Heart right ventricle (tissue), 16 donors: ENCODE data around the gene CDADC1. TPM values are rescaled to one million over a fixed set of nuclear protein-coding genes. Genes with fewer than 3 reads are reported as not detected.

Experiments used
- ATAC-seq, 8 donors: fragments of 200-7000 bp; cut with Tn5 transposase; one replicate each; pipeline ENCODE4 v1.9.1; 2020; ENCODE audit warnings: mild to moderate bottlenecking in 8 of 8, moderate library complexity in 8 of 8, moderate number of reproducible peaks in 1 of 8
- DNase-seq, 2 donors: peaks; one replicate each; pipeline ENCODE4 v3.0.0-alpha.2; 2020
- H3K27ac ChIP-seq, 10 donors: fragments of 200-600 bp; sonication (generic) in 2 of 10; one replicate each; pipeline versions ENCODE4 v1.5.0 to v1.8.0; 2020 to 2022; ENCODE audit warnings: mild to moderate bottlenecking in 3 of 10
- H3K27me3 ChIP-seq, 7 donors: fragments of 200-600 bp; one replicate each; pipeline ENCODE4 v1.8.0; 2021 to 2022; ENCODE audit warnings: mild to moderate bottlenecking in 2 of 7
- H3K36me3 ChIP-seq, 9 donors: fragments of 200-600 bp; sonication (generic) in 1 of 9; one replicate each; pipeline versions ENCODE4 v1.5.0 to v1.8.0; 2020 to 2022; ENCODE audit warnings: mild to moderate bottlenecking in 2 of 9
- H3K4me1 ChIP-seq, 9 donors: fragments of 200-600 bp; sonication (generic) in 1 of 9; one replicate each; pipeline versions ENCODE4 v1.5.0 to v1.8.0; 2020 to 2022; ENCODE audit warnings: mild to moderate bottlenecking in 4 of 9
- H3K4me3 ChIP-seq, 10 donors: fragments of 200-600 bp; sonication (generic) in 2 of 10; one replicate each; pipeline versions ENCODE4 v1.5.0 to v1.8.0; 2020 to 2022; ENCODE audit warnings: mild to moderate bottlenecking in 7 of 10, moderate library complexity in 2 of 10
- H3K9me3 ChIP-seq, 11 donors: fragments of 200-600 bp in 10 of 11; sonication (generic) in 2 of 11; one replicate each; pipeline versions ENCODE4 v1.5.0 to v1.8.0; 2013 to 2022; ENCODE audit warnings: mild to moderate bottlenecking in 2 of 11, control low read depth in 1 of 11, moderate library complexity in 1 of 11
- WGBS, 2 donors: extraction: QIAGEN DNeasy Blood & Tissue Kit; methylation state at CpG; one replicate each; pipeline ENCODE4 v1.1.7; 2013; ENCODE audit warnings: inconsistent platforms in 1 of 2; 5-methylcytosine and 5-hydroxymethylcytosine counted together
- intact Hi-C, 10 donors: fragments of 100-400 bp; cut with DNase I; formaldehyde crosslinking; loops; one replicate each; pipeline versions ENCODE4 v1.11.1 to v1.14.2; 2022
- polyA plus RNA-seq, 2 donors: library from polyadenylated mRNA; stranded (reverse); fragments of 200-250 nt; gene quantifications; one replicate each; pipeline ENCODE4 v1.2.3, GENCODE V29; 2013
- total RNA-seq, 10 donors: library from RNA; stranded (reverse); fragmentation: NEBNext Ultra II Directional in 3 of 10; extraction: Animal tissue kit (Norgen Biotek cat#: 25700) in 3 of 10; gene quantifications; one replicate each; pipeline versions ENCODE4 v1.2.1 to v1.2.4, GENCODE V29; 2021 to 2023
- TF ChIP-seq, protein P1 (sequence below), 9 donors: fragments of 200-600 bp; sonication (generic) in 2 of 9; IDR thresholded peaks; one replicate each; pipeline versions ENCODE4 v1.5.0 to v1.8.0; 2021 to 2022; ENCODE audit warnings: antibody characterized with exemption in 9 of 9, mild to moderate bottlenecking in 5 of 9, moderate library complexity in 1 of 9
- donor health status: Arrhythmogenic right ventricular cardiomyopathy.
- donor health status: ischemic (EF 13 %, LVEDD 7.1; RV severe dilation, severe dysfunction).
- donor health status: healthy with polysubstance abuse.
- donor health status: DM: no; HTN: yes; CAD: no.
- donor health status: DM: no; HTN: no; CAD: no.
- donor health status: ischemic (EF 25% LVEDD 6.9; RV normal size, moderate dysfunction).
- donor health status: ischemic (EF 25% LVEDD 5.7; RV mildly dilated, moderate dysfunction).
- donor health status: healthy.
- donor health status: DM: yes; HTN: yes; CAD: no.
- donor health status: Ischemic cardiomyopathy.
- donor health status: ischemic (EF 35%, LVEDD 5.7; RV mildly dilated, moderate dysfunction).
- donor health status: nonischemic (EF 11% LVEDD 7.7; RV severe dilation, severe dysfunction).
- donor health status: DM: yes; HTN: yes; CAD: no.
- donor health status: PGD.
- donor health status: ischemic (EF 29% LVEDD 5.4; RV normal size, mild dysfunction).
- donor health status: nonischemic (EF 23%, LVEDD 6.1; RV moderate dilation, normal function).

The CDADC1 gene
- total and polyA plus RNA-seq, 12 donors: 4.9 to 12.7 (median 8.9) TPM

GRCh38 chr13:49297338-49297737, 49.6 kb downstream of the CDADC1 start:
- intact Hi-C loops: no loop called here
- H3K27me3 ChIP-seq: no peaks in the 10 kb centered on the region
- TF ChIP-seq, protein P1, sequence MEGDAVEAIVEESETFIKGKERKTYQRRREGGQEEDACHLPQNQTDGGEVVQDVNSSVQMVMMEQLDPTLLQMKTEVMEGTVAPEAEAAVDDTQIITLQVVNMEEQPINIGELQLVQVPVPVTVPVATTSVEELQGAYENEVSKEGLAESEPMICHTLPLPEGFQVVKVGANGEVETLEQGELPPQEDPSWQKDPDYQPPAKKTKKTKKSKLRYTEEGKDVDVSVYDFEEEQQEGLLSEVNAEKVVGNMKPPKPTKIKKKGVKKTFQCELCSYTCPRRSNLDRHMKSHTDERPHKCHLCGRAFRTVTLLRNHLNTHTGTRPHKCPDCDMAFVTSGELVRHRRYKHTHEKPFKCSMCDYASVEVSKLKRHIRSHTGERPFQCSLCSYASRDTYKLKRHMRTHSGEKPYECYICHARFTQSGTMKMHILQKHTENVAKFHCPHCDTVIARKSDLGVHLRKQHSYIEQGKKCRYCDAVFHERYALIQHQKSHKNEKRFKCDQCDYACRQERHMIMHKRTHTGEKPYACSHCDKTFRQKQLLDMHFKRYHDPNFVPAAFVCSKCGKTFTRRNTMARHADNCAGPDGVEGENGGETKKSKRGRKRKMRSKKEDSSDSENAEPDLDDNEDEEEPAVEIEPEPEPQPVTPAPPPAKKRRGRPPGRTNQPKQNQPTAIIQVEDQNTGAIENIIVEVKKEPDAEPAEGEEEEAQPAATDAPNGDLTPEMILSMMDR (IDR thresholded peaks at IDR 0.05): no peak
- WGBS, 2 donors: 88 to 91% methylated on average over 4 of the region's 4 CpGs
- peaks cover 0 to 17% (median 0%) of the 10 kb centered on the region in 9 donors for H3K36me3 ChIP-seq
- ATAC-seq (no peak), DNase-seq (no peak)
- H3K4me1 ChIP-seq: peaks cover 0 to 33% (median 6%) of the 10 kb centered on the region in 9 donors
- H3K27ac ChIP-seq: peak overlapping the region in 1 of 10 donors; percentile 7
- H3K4me3 ChIP-seq: no peak overlapping the region
- H3K9me3 ChIP-seq: no peaks in the 10 kb centered on the region

DNA sequence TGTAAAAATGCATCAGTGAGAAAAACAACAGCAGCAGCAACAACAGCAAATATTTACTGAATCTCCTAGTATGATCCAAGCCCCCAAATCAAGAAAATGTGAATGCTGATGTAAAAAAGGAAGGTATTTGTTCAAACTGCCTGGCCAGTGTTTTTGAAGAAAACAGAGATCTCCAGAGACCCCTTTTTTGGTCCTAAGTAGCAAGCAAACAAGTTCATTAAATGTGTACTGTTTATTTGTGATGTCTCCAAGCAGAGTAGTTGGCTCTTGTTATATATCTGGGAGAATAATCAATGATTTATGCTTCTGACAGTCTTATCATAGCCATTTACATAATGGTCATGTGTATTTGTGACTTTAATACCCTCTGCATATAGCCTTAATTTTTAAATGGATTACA, 50.7 kb downstream of the CDADC1 start:
- ATAC-seq: no peak
- Histone ChIP-seq H3K27me3 (no peaks in the 10 kb centered on the region), H3K9me3 (no peaks in the 10 kb centered on the region), H3K4me3 (no peak overlapping the region), H3K36me3 (peaks cover 0 to 6% (median 0%) of the 10 kb centered on the region in 9 donors), H3K4me1 (peaks cover 0 to 28% (median 3%) of the 10 kb centered on the region in 9 donors), H3K27ac (no peak overlapping the region)
- intact Hi-C loops: no loop called here
- DNase-seq: no peak
- TF ChIP-seq, protein P1 (IDR thresholded peaks at IDR 0.05): no peak

- H3K36me3 ChIP-seq: peaks cover 0 to 5% (median 0%) of the 10 kb centered on the region in 9 donors
- WGBS, 2 donors: 86 to 89% methylated on average over 7 of the region's 7 CpGs
- H3K4me3 ChIP-seq: no peak overlapping the region
- intact Hi-C loops: no loop called here
- no peaks in the 10 kb centered on the region for H3K9me3 ChIP-seq
- ATAC-seq: no peak
- TF ChIP-seq, protein P1 (IDR thresholded peaks at IDR 0.05): no peak
- no peak for DNase-seq
- H3K27ac ChIP-seq: no peak overlapping the region
- no peaks in the 10 kb centered on the region for H3K27me3 ChIP-seq
- H3K4me1 ChIP-seq: peaks cover 4 to 35% (median 9%) of the 10 kb centered on the region in 9 donors
Observed at GRCh38 chr13:49298903-49299605, 51.3 kb downstream of the CDADC1 start.

DNA sequence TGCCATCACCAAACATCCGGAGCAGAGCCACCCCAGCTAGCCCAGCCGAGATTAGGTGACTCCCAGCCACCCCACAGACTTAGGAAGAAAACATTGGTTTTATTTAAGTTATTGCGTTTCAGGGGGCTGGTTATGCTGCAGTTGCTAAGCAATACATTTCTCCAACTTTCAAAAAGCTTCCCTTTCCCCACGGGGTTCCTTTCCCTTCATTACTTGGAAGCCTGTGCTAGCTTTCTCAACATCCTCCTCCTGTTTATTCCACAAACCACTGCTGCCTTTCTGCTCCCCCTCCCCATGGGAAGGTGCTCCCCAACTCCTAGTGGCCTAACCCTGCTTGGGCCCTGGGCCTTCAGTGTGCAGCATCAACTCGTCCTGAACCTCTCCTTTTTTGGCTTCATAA, 52.6 kb downstream of the CDADC1 start:
- ATAC-seq (no peak), DNase-seq (no peak)
- WGBS, 2 donors: 63 to 69% methylated on average over 5 of the region's 5 CpGs
- intact Hi-C loops: loop anchor here in 9 of 10 donors (2.0 to 10.0 kb wide), 10 partner anchors 105 to 309 kb away; partner anchors contain the start of genes CAB39L (in 1 of the 9) and SETDB2 (in 1 of the 9)
- Histone ChIP-seq H3K27me3 (no peaks in the 10 kb centered on the region), H3K4me3 (no peak overlapping the region), H3K4me1 (peaks cover 6 to 32% (median 11%) of the 10 kb centered on the region in 9 donors), H3K9me3 (no peaks in the 10 kb centered on the region), H3K36me3 (peaks cover 0 to under 1% (median 0%) of the 10 kb centered on the region in 9 donors), H3K27ac (no peak overlapping the region)
- TF ChIP-seq, protein P1 (IDR thresholded peaks at IDR 0.05): no peak
